CD1c-positive myeloid dendritic cell (primary cell): ENCODE data around the gene NT5M.

ENCODE experiments used
- DNase-seq: peaks from one replicate; pipeline ENCODE4 v3.0.0-alpha.2; 2016; ENCODE audit errors: extremely low spot score

The NT5M gene

DNA sequence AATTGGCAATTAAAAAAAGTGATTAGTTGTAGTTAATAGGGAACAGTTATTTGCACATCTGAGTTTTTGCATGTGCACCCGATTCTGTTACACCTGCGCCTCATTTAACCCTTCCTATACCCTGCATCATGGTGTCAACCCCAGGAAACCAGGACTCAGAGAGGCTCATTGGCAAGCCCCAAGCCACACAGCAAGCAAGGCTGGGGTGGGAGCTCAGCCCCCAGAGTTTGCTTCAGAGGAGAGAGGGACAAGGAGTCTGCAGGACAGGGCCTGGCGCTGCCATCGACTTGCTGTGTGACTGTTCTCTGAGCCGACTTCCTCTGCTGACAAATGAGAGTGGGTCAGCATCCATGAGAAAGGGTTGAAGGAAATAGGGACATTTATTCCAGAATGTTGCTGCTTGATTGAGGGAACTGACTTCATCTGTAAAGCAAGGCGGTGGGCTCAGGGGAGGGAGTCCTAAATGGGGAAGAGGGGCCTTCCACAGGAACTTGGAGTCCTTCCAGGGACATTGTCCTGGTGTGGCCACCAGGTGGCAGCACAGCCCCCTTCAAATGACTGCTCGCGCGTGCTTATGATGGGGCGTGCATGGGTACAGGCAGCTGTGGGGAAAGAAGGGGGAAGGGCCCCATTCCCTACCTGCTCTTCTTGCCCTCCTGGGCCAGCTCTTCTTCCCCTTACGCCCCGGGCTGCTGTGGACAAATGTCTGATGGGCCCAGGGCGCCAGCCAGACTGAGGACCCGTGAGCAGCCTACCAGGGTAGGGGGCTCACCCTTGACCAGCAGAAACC lies 51.6 kb downstream of the NT5M start:
- peak; percentile 89 for DNase-seq

- DNase-seq: no peak
Observed at GRCh38 chr17:17355426-17355825, 52.3 kb downstream of the NT5M start.

DNA sequence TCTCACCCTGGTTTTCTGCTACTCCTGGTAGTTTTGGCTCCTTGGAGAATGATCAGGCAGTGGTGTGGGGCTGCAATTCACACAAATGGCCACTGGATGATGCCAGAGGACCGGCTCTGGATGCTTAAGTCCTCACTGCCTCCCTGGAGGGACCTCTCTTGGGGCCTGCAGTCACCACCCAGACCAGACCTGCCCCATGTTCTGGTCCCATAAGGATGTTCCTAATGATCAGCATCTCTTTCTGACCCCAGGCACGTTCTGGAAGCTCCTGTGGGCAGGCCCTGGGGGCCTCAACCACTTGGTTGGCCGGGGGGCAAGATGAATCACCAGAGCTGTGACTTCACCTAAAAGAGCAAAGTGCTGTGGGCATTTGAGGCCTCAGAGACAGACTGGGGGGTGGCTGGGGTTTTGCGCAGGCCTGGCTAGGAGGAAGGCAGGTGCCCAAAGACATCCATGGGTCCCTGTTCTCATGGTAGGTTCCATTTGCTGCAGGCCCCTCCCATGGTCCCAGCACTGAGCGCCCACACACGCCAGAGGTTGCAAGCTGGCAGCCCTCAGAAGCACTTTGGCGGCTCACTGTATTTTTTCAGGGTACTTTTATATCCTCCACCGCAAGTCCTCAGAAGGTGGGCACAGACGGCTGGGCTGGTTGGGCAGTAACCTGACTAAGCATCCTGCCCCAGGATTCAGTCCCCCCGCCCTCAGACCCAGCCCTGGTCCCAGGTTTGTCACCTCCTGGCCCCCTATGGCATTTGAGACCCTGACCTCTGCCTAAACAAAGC lies 53.2 kb downstream of the NT5M start:
- peak; percentile 84 for DNase-seq

- DNase-seq: no peak
Observed at GRCh38 chr17:17356931-17357270, 53.7 kb downstream of the NT5M start.

- DNase-seq: no peak
Observed at GRCh38 chr17:17358060-17358751, 55.0 kb downstream of the NT5M start.

DNA sequence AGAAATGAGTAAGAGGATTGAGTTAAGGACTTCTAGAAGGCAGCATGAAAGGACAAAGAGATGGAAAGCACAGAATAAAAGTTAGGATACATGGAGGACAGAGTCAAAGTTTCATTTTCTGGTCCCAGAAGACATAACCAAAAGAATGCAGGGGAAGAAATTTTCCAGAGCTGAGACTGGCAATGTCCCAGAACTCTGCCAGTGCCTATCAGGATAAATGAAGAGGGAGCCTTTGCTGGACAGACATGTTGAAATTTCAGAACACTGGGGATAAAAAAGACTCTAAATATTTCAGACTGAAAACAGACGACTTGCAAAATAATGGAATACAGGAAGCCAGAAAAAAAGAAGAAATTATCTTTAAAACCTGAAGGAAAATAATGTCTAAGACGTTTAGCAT lies 55.7 kb downstream of the NT5M start:
- no peak for DNase-seq

DNA sequence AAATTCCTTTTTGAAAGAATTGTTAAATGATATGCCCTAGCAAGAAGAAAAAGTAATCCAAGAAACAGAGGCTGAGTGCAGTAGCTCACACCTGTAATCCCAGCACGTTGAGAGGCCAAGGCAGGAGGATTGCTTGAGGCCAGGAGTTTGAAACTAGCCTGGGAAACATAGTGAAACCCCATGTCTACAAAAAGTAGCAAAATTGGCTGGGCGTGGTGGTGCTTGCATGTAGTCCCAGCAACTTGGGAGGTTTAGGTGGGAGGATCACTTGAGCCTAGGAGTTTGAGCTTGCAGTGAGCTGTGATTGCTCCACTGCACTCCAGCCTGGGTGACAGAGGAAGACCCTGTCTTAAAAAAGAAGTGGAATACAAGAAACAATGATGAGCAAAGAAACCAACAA lies 56.1 kb downstream of the NT5M start:
- no peak for DNase-seq

- DNase-seq: no peak
Observed at GRCh38 chr17:17360087-17360730, 57.0 kb downstream of the NT5M start.

GRCh38 chr17:17361543-17361866 lies 58.3 kb downstream of the NT5M start:
- DNase-seq: no peak

- DNase-seq: no peak
Observed at GRCh38 chr17:17361867-17362539, 58.8 kb downstream of the NT5M start.

DNA sequence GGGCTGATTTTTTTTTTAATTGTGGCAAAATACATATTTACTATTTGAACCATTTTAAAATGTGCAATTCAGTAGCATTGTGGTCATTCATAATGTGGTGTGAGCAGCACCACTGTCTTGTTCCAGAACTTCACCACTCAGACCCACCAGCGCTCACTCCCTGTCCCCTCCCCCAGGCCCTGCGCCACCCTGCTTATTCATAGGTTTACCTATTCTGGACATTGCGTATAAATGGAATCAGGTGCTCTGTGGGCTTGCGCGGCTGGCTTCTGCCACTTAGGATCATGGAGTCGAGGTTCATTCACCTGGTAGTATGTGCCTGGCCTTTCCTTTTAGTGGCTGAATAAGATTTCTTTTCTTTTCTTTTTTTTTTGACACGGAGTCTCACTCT lies 59.4 kb downstream of the NT5M start:
- DNase-seq: no peak

GRCh38 chr17:17363638-17364337 lies 60.6 kb downstream of the NT5M start:
- DNase-seq: no peak

GRCh38 chr17:17364338-17364667 lies 61.1 kb downstream of the NT5M start:
- DNase-seq: no peak

DNA sequence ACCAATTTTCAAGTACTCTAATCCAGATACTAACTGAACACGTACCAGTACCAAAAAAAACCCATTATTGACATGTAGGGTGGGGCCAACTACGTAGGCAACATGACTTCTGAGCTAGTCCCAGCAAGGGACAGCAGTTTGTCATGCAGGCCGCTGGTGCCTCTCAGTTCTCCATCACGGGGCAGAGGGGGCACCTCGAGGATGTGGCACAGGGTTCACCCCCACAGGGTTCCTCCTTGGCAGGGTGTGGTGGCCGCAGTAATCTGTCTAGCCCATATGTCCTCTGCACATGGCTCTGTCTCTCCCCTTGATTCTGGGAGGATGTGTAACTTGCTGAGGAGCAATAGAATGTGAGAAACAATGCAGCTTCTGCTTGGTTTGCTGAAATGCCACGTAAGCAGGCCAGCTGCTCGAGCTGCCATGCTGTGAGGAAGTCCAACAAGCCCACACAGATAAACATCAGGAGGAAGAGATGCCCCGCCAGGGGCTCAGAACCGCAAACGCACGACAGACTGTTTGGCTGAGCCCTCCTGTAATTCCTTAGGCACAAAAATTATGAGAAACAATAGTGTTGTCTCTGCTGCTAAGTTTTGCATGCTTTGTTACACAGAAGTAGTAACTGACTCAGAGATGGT lies 62.4 kb downstream of the NT5M start:
- DNase-seq: no peak

GRCh38 chr17:17366235-17366634 lies 63.1 kb downstream of the NT5M start:
- DNase-seq: no peak

GRCh38 chr17:17366941-17367875 lies 64.0 kb downstream of the NT5M start:
- DNase-seq: no peak

GRCh38 chr17:17367931-17368330 lies 64.8 kb downstream of the NT5M start:
- DNase-seq: no peak

DNA sequence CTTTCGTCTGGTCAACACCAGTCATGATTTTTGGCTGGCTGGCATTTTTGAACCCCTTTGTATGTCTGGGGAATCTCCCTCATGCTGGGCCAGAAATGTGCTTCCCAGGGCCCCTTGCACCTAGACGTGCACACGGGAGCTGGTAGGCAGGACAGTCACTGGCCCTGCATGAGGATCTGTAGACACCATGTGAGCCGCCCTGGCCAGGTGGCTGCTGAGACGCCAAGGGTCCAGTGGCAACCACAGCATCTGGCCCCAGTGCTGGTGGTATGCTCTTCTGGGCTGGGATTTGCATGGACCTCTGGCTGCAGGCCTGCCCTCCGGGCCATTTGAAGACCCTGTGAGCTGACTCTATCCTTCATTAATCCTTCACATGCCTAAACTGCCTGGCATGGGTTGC lies 67.5 kb downstream of the NT5M start:
- DNase-seq: no peak

- no peak for DNase-seq
Observed at GRCh38 chr17:17372856-17373520, 69.8 kb downstream of the NT5M start.
